Endodermal cell (in vitro differentiated cells): ENCODE measurements around the gene CROCC. TPM values are rescaled to one million over a fixed set of nuclear protein-coding genes. Genes with fewer than 3 reads are reported as not detected.
A peak's percentile ranks its signal among the peaks of the same experiment; 100 is the strongest.

Source experiments
- DNase-seq: peaks from one replicate; pipeline ENCODE4 v3.0.0-alpha.2; 2017
- H3K27ac ChIP-seq: 2 replicates; pipeline ENCODE4 v1.5.1; 2013; ENCODE audit warnings: mild to moderate bottlenecking, low read depth, low read length, moderate library complexity
- H3K27me3 ChIP-seq: 2 replicates; pipeline ENCODE4 v1.6.1; 2013; ENCODE audit warnings: mild to moderate bottlenecking, low read length, moderate library complexity; ENCODE audit not compliant: insufficient read depth, control insufficient read depth, poor library complexity, severe bottlenecking
- H3K36me3 ChIP-seq: 2 replicates; pipeline ENCODE4 v1.7.0; 2013; ENCODE audit warnings: mild to moderate bottlenecking, low read length, moderate library complexity; ENCODE audit not compliant: control insufficient read depth, insufficient read depth
- H3K4me1 ChIP-seq: one replicate; pipeline ENCODE4 v1.7.0; 2013; ENCODE audit warnings: low read length; ENCODE audit not compliant: control insufficient read depth, insufficient read depth
- H3K4me3 ChIP-seq: 2 replicates; pipeline ENCODE4 v1.5.1; 2013; ENCODE audit warnings: mild to moderate bottlenecking, low read length, moderate library complexity
- H3K9ac ChIP-seq: 2 replicates; pipeline ENCODE4 v1.6.1; 2013; ENCODE audit warnings: mild to moderate bottlenecking, low read length, moderate library complexity; ENCODE audit not compliant: poor library complexity, severe bottlenecking; ENCODE audit errors: extremely low read depth
- H3K9me3 ChIP-seq: 2 replicates; pipeline ENCODE4 v1.6.1; 2013; ENCODE audit warnings: mild to moderate bottlenecking, low read length, moderate library complexity; ENCODE audit not compliant: control insufficient read depth
- H3K27ac Mint-ChIP-seq: 2 replicates; pipeline ENCODE4 v1.8.0; 2020; ENCODE audit warnings: mixed read lengths
- H3K27me3 Mint-ChIP-seq: 2 replicates; pipeline ENCODE4 v1.8.0; 2021; ENCODE audit warnings: mild to moderate bottlenecking, mixed read lengths; ENCODE audit not compliant: insufficient read depth
- H3K36me3 Mint-ChIP-seq: 2 replicates; pipeline ENCODE4 v1.8.0; 2020; ENCODE audit warnings: low read depth, mixed read lengths
- H3K4me1 Mint-ChIP-seq: 2 replicates; pipeline ENCODE4 v1.8.0; 2020; ENCODE audit warnings: mixed read lengths
- H3K4me3 Mint-ChIP-seq: 2 replicates; pipeline ENCODE4 v1.8.0; 2020; ENCODE audit warnings: mild to moderate bottlenecking, moderate library complexity, mixed read lengths
- H3K9me3 Mint-ChIP-seq: 2 replicates; pipeline ENCODE4 v1.8.0; 2020; ENCODE audit warnings: mild to moderate bottlenecking, mixed read lengths
- CTCF ChIP-seq: fragments of 200-600 bp; sonication (generic); conservative IDR thresholded peaks from 2 replicates; pipeline ENCODE4 v1.5.0; 2021; ENCODE audit warnings: antibody characterized with exemption, mild to moderate bottlenecking
- WGBS, 2 experiments: methylation state at CpG; one replicate each; pipeline versions ENCODE4 v1.1.5 to v1.1.7; 2013; ENCODE audit warnings: missing lambda C conversion rate in 2 of 2, mixed read lengths in 1 of 2; ENCODE audit not compliant: insufficient coverage in 1 of 2, insufficient read length in 1 of 2; 5-methylcytosine and 5-hydroxymethylcytosine counted together
- total RNA-seq, 2 donors: library from RNA; stranded (reverse); fragmentation: NEBNext Ultra II Directional in 1 of 2; extraction: Animal tissue kit (Norgen Biotek cat#: 25700) in 1 of 2; gene quantifications; 2 replicates in 1 of 2; 3 replicates in 1 of 2; pipeline ENCODE4 v1.2.1, GENCODE V29; 2021

Gene CROCC
- total RNA-seq, 2 donors from 2014 or later: 58.4 to 61.8 TPM

DNA sequence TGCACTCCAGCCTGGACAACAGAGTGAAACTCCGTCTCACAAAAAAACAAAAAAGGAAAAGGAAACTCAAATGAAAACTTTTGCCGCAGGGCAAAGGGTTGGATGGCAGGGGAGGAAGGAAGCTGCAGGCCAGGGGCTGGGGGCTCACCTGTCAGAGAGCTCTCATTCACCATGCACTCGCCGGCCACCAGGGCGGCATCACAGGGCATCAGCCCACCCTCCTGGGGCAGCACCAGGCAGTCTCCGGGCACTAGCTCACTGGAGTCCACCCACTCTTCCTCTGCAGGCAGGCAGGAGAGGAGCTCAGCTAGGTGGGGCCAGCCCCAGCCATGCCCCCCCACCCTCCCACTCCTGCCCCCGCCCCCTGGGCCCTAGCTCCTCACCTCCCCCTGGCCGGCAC is 78.1 kb downstream of the CROCC start:
- TF ChIP-seq CTCF: peak; percentile 48
- H3K36me3 ChIP-seq: peaks cover 43% of the 10 kb centered on the region

GRCh38 chr1:17001760-17002523 is 80.2 kb downstream of the CROCC start:
- Mint-ChIP-seq H3K4me3 (no peak overlapping the region), H3K27me3 (no peaks in the 10 kb centered on the region), H3K4me1 (no peaks in the 10 kb centered on the region), H3K9me3 (no peaks in the 10 kb centered on the region), H3K27ac (no peak overlapping the region), H3K36me3 (peaks cover 37% of the 10 kb centered on the region)
- 96% methylated on average over 11 to 19 of the region's 19 CpGs for WGBS, 2 experiments
- Histone ChIP-seq H3K36me3 (peaks cover 47% of the 10 kb centered on the region), H3K27me3 (no peaks in the 10 kb centered on the region), H3K9ac (no peak overlapping the region), H3K9me3 (no peaks in the 10 kb centered on the region), H3K4me3 (no peak overlapping the region), H3K27ac (no peak overlapping the region), H3K4me1 (no peaks in the 10 kb centered on the region)
- no peak for TF ChIP-seq CTCF
- no peak for DNase-seq

More for the DNA sequence above, 78.1 kb downstream of the CROCC start:
- no peak overlapping the region for H3K4me3 Mint-ChIP-seq
- no peak overlapping the region for H3K27ac Mint-ChIP-seq
- no peaks in the 10 kb centered on the region for H3K27me3 ChIP-seq
- H3K4me1 Mint-ChIP-seq: no peaks in the 10 kb centered on the region
- no peaks in the 10 kb centered on the region for H3K27me3 Mint-ChIP-seq
- no peak overlapping the region for H3K4me3 ChIP-seq
- no peaks in the 10 kb centered on the region for H3K9me3 Mint-ChIP-seq
- WGBS, 2 experiments: 91 to 100% methylated on average over 4 to 8 of the region's 8 CpGs
- no peak overlapping the region for H3K9ac ChIP-seq
- H3K36me3 Mint-ChIP-seq: peaks cover 43% of the 10 kb centered on the region
- H3K9me3 ChIP-seq: no peaks in the 10 kb centered on the region
- DNase-seq: no peak
- H3K4me1 ChIP-seq: no peaks in the 10 kb centered on the region
- no peak overlapping the region for H3K27ac ChIP-seq

GRCh38 chr1:17002524-17002902 is 80.8 kb downstream of the CROCC start:
- no peaks in the 10 kb centered on the region for H3K27me3 ChIP-seq

More at GRCh38 chr1:17002524-17002902, 80.8 kb downstream of the CROCC start:
- peaks cover 37% of the 10 kb centered on the region for H3K36me3 Mint-ChIP-seq
- no peaks in the 10 kb centered on the region for H3K27me3 Mint-ChIP-seq
- Histone ChIP-seq H3K9me3 (no peaks in the 10 kb centered on the region), H3K4me1 (no peaks in the 10 kb centered on the region), H3K9ac (no peak overlapping the region), H3K4me3 (no peak overlapping the region), H3K36me3 (peaks cover 47% of the 10 kb centered on the region), H3K27ac (no peak overlapping the region)
- H3K27ac Mint-ChIP-seq: no peak overlapping the region
- no peak for TF ChIP-seq CTCF
- no peak overlapping the region for H3K4me3 Mint-ChIP-seq
- DNase-seq: no peak
- WGBS, 2 experiments: 89 to 95% methylated on average over 4 of the region's 4 CpGs
- no peaks in the 10 kb centered on the region for H3K4me1 Mint-ChIP-seq
- H3K9me3 Mint-ChIP-seq: no peaks in the 10 kb centered on the region
